Smooth muscle cell (in vitro differentiated cells): ENCODE data around the gene RPS27. TPM values are rescaled to one million over a fixed set of nuclear protein-coding genes. Genes with fewer than 3 reads are reported as not detected.
A peak's percentile ranks its signal among the peaks of the same experiment; 100 is the strongest.

Experiments used
- DNase-seq: peaks from one replicate; lab custom pipeline; 2025; ENCODE audit not compliant: unreplicated experiment; lab: John Stamatoyannopoulos, UW
- H2AFZ ChIP-seq: fragments of 200-600 bp; sonication (generic); 2 replicates; pipeline ENCODE4 v1.6.0; 2016; ENCODE audit warnings: antibody characterized with exemption, low read depth, mild to moderate bottlenecking
- H3F3A ChIP-seq: fragments of 200-600 bp; sonication (generic); 2 replicates; pipeline ENCODE4 v1.6.0; 2017; ENCODE audit warnings: antibody characterized with exemption, low read depth
- H3K27ac ChIP-seq: fragments of 200-600 bp; sonication (generic); 2 replicates; pipeline ENCODE4 v1.5.1; 2016; ENCODE audit warnings: low read depth, mild to moderate bottlenecking
- H3K27me3 ChIP-seq: fragments of 200-600 bp; sonication (generic); 2 replicates; pipeline ENCODE4 v1.6.1; 2016; ENCODE audit warnings: low read depth, mild to moderate bottlenecking
- H3K36me3 ChIP-seq: fragments of 200-600 bp; sonication (generic); 2 replicates; pipeline ENCODE4 v1.5.1; 2016; ENCODE audit warnings: low read depth
- H3K4me1 ChIP-seq: fragments of 200-600 bp; sonication (generic); 2 replicates; pipeline ENCODE4 v1.5.1; 2016; ENCODE audit warnings: low read depth
- H3K4me2 ChIP-seq: fragments of 200-600 bp; sonication (generic); 2 replicates; pipeline ENCODE4 v1.6.0; 2016; ENCODE audit warnings: mild to moderate bottlenecking
- H3K4me3 ChIP-seq: fragments of 200-600 bp; sonication (generic); 2 replicates; pipeline ENCODE4 v1.5.1; 2016; ENCODE audit warnings: mild to moderate bottlenecking
- H3K79me2 ChIP-seq: fragments of 200-600 bp; sonication (generic); 2 replicates; pipeline ENCODE4 v1.6.0; 2016; ENCODE audit warnings: low read depth, mild to moderate bottlenecking
- H3K9ac ChIP-seq: fragments of 200-600 bp; sonication (generic); 2 replicates; pipeline ENCODE4 v1.6.0; 2016; ENCODE audit warnings: low read depth
- H3K9me3 ChIP-seq: fragments of 200-600 bp; sonication (generic); replicated peaks from 2 replicates; pipeline ENCODE4 v1.5.1; 2016; ENCODE audit warnings: low read depth
- H4K20me1 ChIP-seq: fragments of 200-600 bp; sonication (generic); 2 replicates; pipeline ENCODE4 v1.6.0; 2016; ENCODE audit warnings: low read depth
- WGBS: methylation state at CpG from one replicate; pipeline ENCODE4 v1.1.7; 2016; ENCODE audit warnings: low lambda C conversion rate; 5-methylcytosine and 5-hydroxymethylcytosine counted together
- polyA plus RNA-seq: library from polyadenylated mRNA; unstranded; fragments of >200 nt; fragmentation: Nextera tagmentation; extraction: Ambion mirVana; gene quantifications from 2 replicates; pipeline ENCODE4 v1.2.1, GENCODE V29; 2016
- total RNA-seq: library from RNA; depleted of rRNA; stranded (reverse); fragments of >200 nt; gene quantifications from 2 replicates; pipeline ENCODE4 v1.2.3, GENCODE V29; 2014
- TF ChIP-seq, protein P1 (sequence below): fragments of 200-600 bp; sonication (generic); IDR thresholded peaks from 2 replicates; pipeline ENCODE4 v1.5.1; 2017; ENCODE audit warnings: borderline replicate concordance, mild to moderate bottlenecking, antibody characterized with exemption; ENCODE audit not compliant: insufficient read depth, poor library complexity, severe bottlenecking

Gene RPS27
- total and polyA plus RNA-seq, 2 experiments from 2014 or later, result 1,522 to 3,702 TPM

GRCh38 chr1:153957744-153958110 lies 32.8 kb upstream of the RPS27 start:
- peaks cover 62% of the 10 kb centered on the region for H4K20me1 ChIP-seq
- H3K36me3 ChIP-seq, result no peaks in the 10 kb centered on the region
- no peak for DNase-seq
- TF ChIP-seq, protein P1, sequence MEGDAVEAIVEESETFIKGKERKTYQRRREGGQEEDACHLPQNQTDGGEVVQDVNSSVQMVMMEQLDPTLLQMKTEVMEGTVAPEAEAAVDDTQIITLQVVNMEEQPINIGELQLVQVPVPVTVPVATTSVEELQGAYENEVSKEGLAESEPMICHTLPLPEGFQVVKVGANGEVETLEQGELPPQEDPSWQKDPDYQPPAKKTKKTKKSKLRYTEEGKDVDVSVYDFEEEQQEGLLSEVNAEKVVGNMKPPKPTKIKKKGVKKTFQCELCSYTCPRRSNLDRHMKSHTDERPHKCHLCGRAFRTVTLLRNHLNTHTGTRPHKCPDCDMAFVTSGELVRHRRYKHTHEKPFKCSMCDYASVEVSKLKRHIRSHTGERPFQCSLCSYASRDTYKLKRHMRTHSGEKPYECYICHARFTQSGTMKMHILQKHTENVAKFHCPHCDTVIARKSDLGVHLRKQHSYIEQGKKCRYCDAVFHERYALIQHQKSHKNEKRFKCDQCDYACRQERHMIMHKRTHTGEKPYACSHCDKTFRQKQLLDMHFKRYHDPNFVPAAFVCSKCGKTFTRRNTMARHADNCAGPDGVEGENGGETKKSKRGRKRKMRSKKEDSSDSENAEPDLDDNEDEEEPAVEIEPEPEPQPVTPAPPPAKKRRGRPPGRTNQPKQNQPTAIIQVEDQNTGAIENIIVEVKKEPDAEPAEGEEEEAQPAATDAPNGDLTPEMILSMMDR, result no peak
- no peak overlapping the region for H2AFZ ChIP-seq
- peak overlapping the region; percentile 93 for H3K9ac ChIP-seq
- peaks cover 16% of the 10 kb centered on the region for H3K4me1 ChIP-seq
- H3K79me2 ChIP-seq, result peaks cover 62% of the 10 kb centered on the region
- peak overlapping the region; percentile 85 for H3K27ac ChIP-seq
- WGBS, result under 1% methylated on average over 13 of the region's 13 CpGs
- H3K4me2 ChIP-seq, result peak overlapping the region; percentile 91
- H3K27me3 ChIP-seq, result no peaks in the 10 kb centered on the region
- H3F3A ChIP-seq, result no peaks in the 10 kb centered on the region
- H3K9me3 ChIP-seq, result no peaks in the 10 kb centered on the region
- H3K4me3 ChIP-seq, result peak overlapping the region; percentile 96

DNA sequence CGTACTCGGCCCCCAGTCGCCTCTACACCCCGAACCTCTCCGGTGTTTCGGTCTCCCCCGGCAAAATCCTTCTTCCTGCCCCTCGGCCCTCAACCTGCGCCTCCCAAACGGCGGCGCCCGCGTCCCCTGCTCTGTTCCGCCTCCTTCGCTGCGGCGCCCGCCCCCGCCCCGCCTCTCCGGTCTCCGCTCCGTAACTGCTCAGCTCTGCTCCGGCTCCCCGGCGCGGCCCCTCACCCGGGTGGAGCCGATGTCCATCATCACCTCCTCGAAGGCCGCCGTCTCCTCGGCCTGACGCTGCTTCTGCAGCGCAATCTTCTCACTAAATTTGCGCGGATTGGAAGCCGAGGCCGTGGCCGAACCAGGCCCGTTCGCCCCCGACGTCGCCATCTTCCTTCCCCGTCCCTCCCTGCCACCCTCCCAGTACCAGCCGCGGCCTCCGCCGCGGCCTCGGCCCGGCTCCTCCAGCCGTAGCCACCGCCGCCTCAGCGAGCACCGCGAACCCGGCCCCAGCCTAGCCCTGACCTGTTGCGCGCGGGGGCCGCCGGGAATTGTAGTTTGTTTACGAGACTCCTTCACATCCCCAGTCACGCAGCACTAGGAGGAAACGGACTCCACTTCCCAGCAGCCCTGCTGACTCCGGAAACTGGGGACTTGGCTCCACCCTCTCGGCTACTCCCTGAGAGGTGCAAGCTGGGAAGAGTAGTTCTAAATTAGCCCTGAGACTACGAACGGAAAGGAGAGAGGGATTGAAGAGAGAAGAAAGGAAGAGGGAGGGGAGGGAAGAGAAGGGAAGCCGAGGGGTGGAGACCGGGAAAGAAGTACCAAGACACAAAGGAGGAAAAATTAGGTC lies 32.2 kb upstream of the RPS27 start, which contains the start of gene CRTC2:
TSS of gene CRTC2 (minus strand) at position 502 of the 850 bp plus-strand sequence. CDS start at position 387, 115 bp downstream.
- Histone ChIP-seq H3K4me2 (peak within 1 kb of the TSS; percentile 91), H2AFZ (no peak within 1 kb of the TSS), H3K4me1 (peaks cover 18% of the 10 kb centered on the region), H3K4me3 (peak within 1 kb of the TSS; percentile 96), H3K36me3 (no peaks in the 10 kb centered on the region), H3F3A (peaks cover 4% of the 10 kb centered on the region), H3K79me2 (peaks cover 67% of the 10 kb centered on the region), H3K9me3 (no peaks in the 10 kb centered on the region), H3K27ac (peak within 1 kb of the TSS; percentile 85), H3K27me3 (no peaks in the 10 kb centered on the region), H4K20me1 (peaks cover 59% of the 10 kb centered on the region), H3K9ac (peak within 1 kb of the TSS; percentile 93)
- peak; percentile 86 for DNase-seq
- 1% methylated on average over 37 of the region's 75 CpGs for WGBS
- TF ChIP-seq, protein P1, result no peak

DNA sequence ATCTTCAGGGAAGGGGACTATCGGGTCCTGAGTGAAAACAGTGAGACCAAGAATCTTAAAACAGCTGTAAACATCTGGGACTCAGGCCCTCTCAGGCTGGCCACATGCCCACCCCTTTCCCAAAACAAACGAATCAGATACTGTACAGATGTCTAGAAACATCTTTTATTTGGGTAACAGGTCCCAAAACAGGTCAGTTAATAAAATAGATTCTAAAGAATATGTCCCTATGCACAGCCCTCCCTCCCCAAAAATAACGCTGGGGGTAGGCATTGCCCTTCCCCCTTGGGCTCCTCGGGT lies 31.7 kb upstream of the RPS27 start:
- no peaks in the 10 kb centered on the region for H3K27me3 ChIP-seq
- H3K4me1 ChIP-seq, result peaks cover 18% of the 10 kb centered on the region
- H3F3A ChIP-seq, result peaks cover 4% of the 10 kb centered on the region
- H4K20me1 ChIP-seq, result peaks cover 54% of the 10 kb centered on the region
- no peak overlapping the region for H2AFZ ChIP-seq
- H3K4me2 ChIP-seq, result peak overlapping the region; percentile 78
- H3K79me2 ChIP-seq, result peaks cover 64% of the 10 kb centered on the region
- peak overlapping the region; percentile 54 for H3K27ac ChIP-seq
- TF ChIP-seq, protein P1, result no peak
- WGBS, result 49% methylated on average over 4 of the region's 4 CpGs
- no peak for DNase-seq
- H3K9me3 ChIP-seq, result no peaks in the 10 kb centered on the region
- H3K36me3 ChIP-seq, result no peaks in the 10 kb centered on the region
- H3K9ac ChIP-seq, result no peak overlapping the region
- peak overlapping the region; percentile 96 for H3K4me3 ChIP-seq

DNA sequence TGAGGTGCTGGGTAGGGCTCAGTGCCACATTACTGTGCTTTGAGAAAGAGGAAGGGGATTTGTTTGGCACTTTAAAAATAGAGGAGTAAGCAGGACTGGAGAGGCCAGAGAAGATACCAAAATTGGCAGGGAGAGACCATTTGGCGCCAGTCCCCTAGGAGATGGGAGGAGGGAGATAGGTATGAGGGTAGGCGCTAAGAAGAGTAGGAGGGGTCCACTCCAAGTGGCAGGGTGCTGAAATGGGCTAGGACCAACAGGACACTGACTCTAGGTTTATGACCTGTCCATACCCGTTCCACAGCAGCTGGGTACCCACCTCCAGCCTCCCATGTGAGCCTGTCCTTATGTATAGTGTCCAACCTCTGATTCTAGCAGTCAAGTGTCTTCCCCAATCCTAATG lies 31.1 kb upstream of the RPS27 start:
- WGBS, result 96% methylated on average over 3 of the region's 3 CpGs
- TF ChIP-seq, protein P1, result no peak
- no peaks in the 10 kb centered on the region for H3K36me3 ChIP-seq
- no peaks in the 10 kb centered on the region for H3K27me3 ChIP-seq
- H3K4me1 ChIP-seq, result peaks cover 22% of the 10 kb centered on the region
- H3K27ac ChIP-seq, result peak overlapping the region; percentile 54
- H3K9ac ChIP-seq, result no peak overlapping the region
- no peak overlapping the region for H3K4me3 ChIP-seq
- H3K9me3 ChIP-seq, result no peaks in the 10 kb centered on the region
- DNase-seq, result no peak
- H3K79me2 ChIP-seq, result peaks cover 59% of the 10 kb centered on the region
- H3F3A ChIP-seq, result peaks cover 4% of the 10 kb centered on the region
- H3K4me2 ChIP-seq, result no peak overlapping the region
- peaks cover 48% of the 10 kb centered on the region for H4K20me1 ChIP-seq
- H2AFZ ChIP-seq, result no peak overlapping the region
